HG03064 (cell line): ENCODE data around the gene ABCD4.
"Not testable (repeated sequence)": the region's sequence is repeated elsewhere in the genome, so short reads cannot be mapped to it uniquely, and the experiment has no call there.

ENCODE experiments used
- ATAC-seq: cut with Tn5 transposase; IDR thresholded peaks from one replicate; pipeline ENCODE4 v1.9.1; 2021; ENCODE audit warnings: low read depth; ENCODE audit not compliant: unreplicated experiment

ABCD4 gene

GRCh38 chr14:74302634-74303569, at the start of gene ABCD4:
Gene ABCD4, minus strand, starts transcription at chr14:74302934. Its CDS starts 22 bp downstream, at chr14:74302912.
- ATAC-seq, result peak; percentile 94

- no peak for ATAC-seq
Measured at GRCh38 chr14:74350928-74351323, 48.2 kb upstream of the ABCD4 start.

GRCh38 chr14:74350211-74350927, 47.6 kb upstream of the ABCD4 start:
- no peak for ATAC-seq

- no peak for ATAC-seq
Measured at GRCh38 chr14:74349757-74350156, 47.0 kb upstream of the ABCD4 start.

GRCh38 chr14:74348735-74349463, 46.2 kb upstream of the ABCD4 start:
- no peak for ATAC-seq

DNA sequence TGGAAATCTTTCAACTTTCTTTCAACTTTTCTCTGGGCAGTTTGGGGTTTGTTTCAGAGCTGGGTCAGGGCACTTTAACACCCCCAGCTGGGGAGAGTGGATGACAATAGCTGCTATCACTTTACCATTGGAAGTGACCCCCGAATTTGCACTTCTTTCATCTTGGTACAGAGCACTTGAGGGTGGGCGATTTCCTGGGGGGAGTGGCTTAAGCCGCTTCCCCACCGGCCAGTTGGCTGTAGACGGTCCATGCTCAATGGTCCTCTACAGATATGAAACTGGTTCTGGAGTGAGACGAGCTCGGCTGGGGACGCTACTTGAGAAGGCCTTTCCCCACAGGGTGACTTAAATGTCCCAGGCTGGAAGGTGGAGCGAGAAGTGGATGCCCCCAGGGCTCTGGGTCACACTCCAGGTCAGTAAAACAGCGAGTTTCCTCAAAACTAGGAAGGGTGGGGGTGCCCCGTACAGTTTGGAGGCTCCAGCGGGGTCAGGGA, 45.6 kb upstream of the ABCD4 start, which contains the start of gene VRTN:
Gene VRTN, plus strand, starts transcription at position 231 of the 494 bp plus-strand sequence. CDS start 8,313 bp downstream, outside the sequence.
- ATAC-seq, result no peak

- no peak for ATAC-seq
Measured at GRCh38 chr14:74347795-74348100, 45.0 kb upstream of the ABCD4 start.

DNA sequence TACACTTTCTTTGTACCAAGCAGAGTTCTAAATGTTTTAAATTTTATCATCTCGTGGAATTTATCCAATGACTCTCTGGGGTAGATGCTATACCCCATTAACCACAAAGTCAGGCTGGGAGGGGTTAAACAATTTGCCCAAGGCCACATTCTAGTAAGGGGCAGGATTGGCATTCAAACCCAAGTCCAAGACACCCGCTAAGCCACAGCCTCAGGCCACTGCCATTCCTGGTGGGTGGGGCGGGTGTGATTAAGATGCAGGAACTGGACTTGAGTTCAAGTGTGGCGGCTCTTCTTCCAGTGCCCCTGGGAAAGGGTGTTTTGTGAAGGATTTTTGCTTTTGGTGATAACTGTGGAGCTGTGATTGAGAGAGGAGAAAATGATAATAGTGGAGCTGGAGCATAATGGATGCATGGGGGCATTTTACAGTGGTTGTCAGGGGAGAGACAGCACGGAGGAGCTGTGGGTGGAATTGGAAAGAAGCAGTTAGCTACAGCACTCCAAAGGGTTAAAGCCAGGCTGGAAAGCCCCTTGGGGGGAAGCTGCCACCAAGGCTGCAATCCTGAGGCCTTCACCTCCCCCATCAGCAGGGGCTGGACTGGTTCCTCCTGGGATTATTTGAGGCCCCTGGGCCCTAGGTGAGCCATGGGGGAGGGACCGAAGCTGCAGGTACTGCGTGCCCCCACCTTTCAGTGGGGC, 44.5 kb upstream of the ABCD4 start:
- no peak for ATAC-seq

DNA sequence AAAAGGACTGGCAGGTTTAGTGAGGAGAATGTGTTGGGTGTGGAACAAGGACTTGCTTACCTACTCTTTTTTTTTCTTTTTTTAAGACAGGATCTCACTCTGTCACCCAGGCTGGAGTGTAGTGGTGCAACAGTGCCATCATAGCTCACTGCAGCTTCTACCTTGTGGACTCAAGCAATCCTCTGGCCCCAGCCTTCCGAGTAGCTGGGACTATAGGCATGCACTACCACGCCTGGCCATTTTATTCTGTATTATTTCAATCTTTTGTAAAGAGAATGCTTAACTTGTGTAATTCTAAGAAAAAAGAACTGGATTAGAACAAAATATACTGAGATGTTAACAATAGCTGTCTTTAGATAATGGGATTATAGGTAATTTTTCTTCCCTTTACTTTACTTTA, 43.6 kb upstream of the ABCD4 start:
- no peak for ATAC-seq

- ATAC-seq, result no peak
Measured at GRCh38 chr14:74333909-74334308, 31.2 kb upstream of the ABCD4 start.

GRCh38 chr14:74329950-74330552, 27.3 kb upstream of the ABCD4 start:
- not testable (repeated sequence) for ATAC-seq

DNA sequence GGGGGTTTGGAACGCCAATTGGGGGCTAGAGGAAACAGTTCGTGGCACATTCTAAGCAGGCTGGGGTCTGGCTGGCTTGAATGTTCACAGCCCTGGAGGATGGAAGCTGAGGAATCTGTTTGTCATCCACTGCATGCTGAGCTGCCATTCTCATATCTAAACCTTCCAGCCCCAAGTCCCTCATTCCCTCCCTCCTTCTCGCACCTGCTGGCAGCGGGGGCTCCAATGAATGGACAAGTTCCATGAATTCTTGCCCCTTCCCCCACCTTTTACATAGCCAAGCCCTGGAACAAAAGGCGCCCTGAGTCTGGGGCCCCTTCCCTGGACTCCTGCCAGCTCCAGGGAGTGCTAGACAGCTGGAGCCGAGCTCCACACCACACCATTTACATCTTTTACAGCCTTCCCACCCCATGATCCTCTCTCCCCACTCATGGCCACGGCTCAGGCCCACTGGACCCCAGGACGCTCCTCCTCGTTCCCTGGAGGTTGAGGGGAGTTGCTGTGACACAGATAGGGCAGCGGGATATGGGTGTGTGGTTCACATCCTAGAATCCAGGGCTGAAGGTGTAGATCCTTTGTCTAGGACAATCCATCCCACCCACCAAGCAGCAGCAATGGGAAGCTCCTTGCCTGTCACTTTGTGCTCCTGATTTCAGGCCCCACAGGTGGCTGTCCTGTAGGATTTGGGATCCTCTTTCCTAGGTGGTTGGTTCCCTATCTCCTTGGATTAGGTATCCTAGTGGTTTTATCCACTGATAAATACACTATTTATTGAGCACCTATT, 23.8 kb upstream of the ABCD4 start:
- ATAC-seq, result no peak

DNA sequence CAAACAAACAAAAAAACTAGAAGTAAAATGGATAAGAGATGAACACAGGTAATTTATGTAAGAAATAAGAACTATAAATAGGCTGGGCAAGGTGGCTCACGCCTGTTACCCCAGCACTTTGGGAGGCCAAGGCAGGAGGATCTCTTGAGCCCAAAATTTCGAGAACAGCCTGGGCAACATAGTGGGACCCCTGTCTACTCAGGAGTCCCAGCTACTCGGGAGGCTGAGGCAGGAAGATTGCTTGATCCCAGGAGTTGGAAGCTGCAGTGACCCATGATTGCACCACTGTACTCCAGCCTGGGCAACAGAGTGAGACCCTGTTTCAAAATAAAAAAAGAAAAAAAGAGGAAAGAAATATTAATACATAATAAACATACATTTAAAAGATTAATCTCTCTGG, 22.7 kb upstream of the ABCD4 start:
- ATAC-seq, result no peak

- no peak for ATAC-seq
Measured at GRCh38 chr14:74324931-74325361, 22.2 kb upstream of the ABCD4 start.

GRCh38 chr14:74314576-74314975, 11.8 kb upstream of the ABCD4 start:
- ATAC-seq, result no peak

DNA sequence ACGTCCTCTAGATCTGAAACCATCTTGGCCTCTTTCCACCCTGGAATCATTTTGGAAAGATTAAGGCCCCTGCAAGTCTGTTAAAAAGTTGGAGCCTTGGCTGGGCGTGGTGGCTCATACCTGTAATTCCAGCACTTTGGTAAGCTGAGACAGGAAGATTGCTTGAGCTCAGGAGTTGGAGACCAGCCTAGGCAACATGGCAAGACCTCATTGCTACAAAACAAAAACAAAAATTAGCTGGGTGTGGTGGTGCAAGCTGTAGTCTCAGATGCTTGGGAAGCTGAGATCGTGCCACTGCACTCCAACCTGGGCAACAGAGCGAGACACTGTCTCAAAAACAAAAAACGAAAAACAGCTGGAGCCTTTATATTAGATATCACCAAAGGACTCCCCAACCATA, 10.9 kb upstream of the ABCD4 start:
- ATAC-seq, result no peak

DNA sequence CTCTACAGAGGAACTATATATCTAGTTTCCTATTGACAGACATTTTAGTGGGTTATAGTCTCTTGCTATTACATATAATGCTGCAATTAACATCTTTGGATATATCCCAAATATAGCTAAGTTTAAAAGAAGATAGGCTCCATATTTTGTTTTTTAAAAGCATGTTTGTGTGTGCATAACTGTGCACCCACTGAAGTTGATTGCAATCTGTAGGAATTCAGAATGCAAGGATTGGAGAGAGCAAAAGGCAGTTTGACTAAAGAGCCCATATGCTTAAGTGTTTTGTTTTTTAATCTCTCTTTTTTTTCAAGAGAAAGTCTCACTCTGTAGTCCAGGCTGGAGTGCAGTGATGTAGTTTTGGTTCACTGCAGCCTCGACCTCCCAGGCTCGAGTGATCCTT, 9.4 kb upstream of the ABCD4 start:
- no peak for ATAC-seq

GRCh38 chr14:74309125-74310022, 6.6 kb upstream of the ABCD4 start:
- ATAC-seq, result no peak
